Measurements from ENCODE around the gene CD248. TPM values are rescaled to one million over a fixed set of nuclear protein-coding genes. Genes with fewer than 3 reads are reported as not detected.
"Not testable (repeated sequence)": the region's sequence is repeated elsewhere in the genome, so short reads cannot be mapped to it uniquely, and the experiment has no call there.

Gene CD248
- total RNA-seq, 2 donors from 2014 or later, result 0.33 to 0.40 TPM

- H3K9me3 Mint-ChIP-seq, result peaks cover 18% of the 10 kb centered on the region
- no peak overlapping the region for H3K27ac Mint-ChIP-seq
- peaks cover 20% of the 10 kb centered on the region for H3K27me3 Mint-ChIP-seq (ENCODE audit: insufficient read depth)
- no peaks in the 10 kb centered on the region for H3K36me3 Mint-ChIP-seq (ENCODE audit: low read depth)
- Histone ChIP-seq H3K9me3 (ENCODE audit: control insufficient read depth, low read length) (no peaks in the 10 kb centered on the region), H3K4me1 (ENCODE audit: control insufficient read depth, insufficient read depth, low read length) (no peaks in the 10 kb centered on the region), H3K4me3 (ENCODE audit: low read length) (no peak overlapping the region), H3K27ac (ENCODE audit: low read depth, low read length) (no peak overlapping the region), H3K27me3 (ENCODE audit: control insufficient read depth, insufficient read depth, low read length, poor library complexity, severe bottlenecking) (no peaks in the 10 kb centered on the region), H3K9ac (ENCODE audit: extremely low read depth, low read length, poor library complexity, severe bottlenecking) (no peak overlapping the region), H3K36me3 (ENCODE audit: control insufficient read depth, insufficient read depth, low read length) (no peaks in the 10 kb centered on the region)
- H3K4me3 Mint-ChIP-seq, result no peak overlapping the region
- WGBS, 2 experiments (ENCODE audit: insufficient coverage in 1 of 2, insufficient read length in 1 of 2), result 93% methylated on average over 1 of the region's 1 CpG; no CpG with 5 or more reads in 1 of the 2 experiments
- TF ChIP-seq CTCF (conservative IDR thresholded peaks at IDR 0.05), result no peak
- no peak for DNase-seq
- peaks cover 3% of the 10 kb centered on the region for H3K4me1 Mint-ChIP-seq
Observed at GRCh38 chr11:66323684-66324083, 6.8 kb upstream of the CD248 start.

GRCh38 chr11:66322732-66323427 is 6.0 kb upstream of the CD248 start:
- DNase-seq, result no peak
- Histone ChIP-seq H3K27me3 (ENCODE audit: control insufficient read depth, insufficient read depth, low read length, poor library complexity, severe bottlenecking) (no peaks in the 10 kb centered on the region), H3K4me1 (ENCODE audit: control insufficient read depth, insufficient read depth, low read length) (no peaks in the 10 kb centered on the region), H3K27ac (ENCODE audit: low read depth, low read length) (no peak overlapping the region), H3K4me3 (ENCODE audit: low read length) (no peak overlapping the region), H3K9ac (ENCODE audit: extremely low read depth, low read length, poor library complexity, severe bottlenecking) (no peak overlapping the region), H3K9me3 (ENCODE audit: control insufficient read depth, low read length) (no peaks in the 10 kb centered on the region), H3K36me3 (ENCODE audit: control insufficient read depth, insufficient read depth, low read length) (no peaks in the 10 kb centered on the region)
- H3K4me3 Mint-ChIP-seq, result no peak overlapping the region
- H3K27me3 Mint-ChIP-seq (ENCODE audit: insufficient read depth), result peaks cover 19% of the 10 kb centered on the region
- no peaks in the 10 kb centered on the region for H3K36me3 Mint-ChIP-seq (ENCODE audit: low read depth)
- H3K27ac Mint-ChIP-seq, result no peak overlapping the region
- H3K4me1 Mint-ChIP-seq, result no peaks in the 10 kb centered on the region
- WGBS, 2 experiments (ENCODE audit: insufficient coverage in 1 of 2, insufficient read length in 1 of 2), result 89 to 93% methylated on average over 6 to 11 of the region's 11 CpGs
- no peak for TF ChIP-seq CTCF (conservative IDR thresholded peaks at IDR 0.05)
- peaks cover 19% of the 10 kb centered on the region for H3K9me3 Mint-ChIP-seq

GRCh38 chr11:66321606-66322005 is 4.8 kb upstream of the CD248 start:
- peaks cover 5% of the 10 kb centered on the region for H3K4me1 Mint-ChIP-seq
- no peak for DNase-seq
- H3K9ac ChIP-seq (ENCODE audit: extremely low read depth, low read length, poor library complexity, severe bottlenecking), result no peak overlapping the region

GRCh38 chr11:66320748-66321147 is 3.9 kb upstream of the CD248 start:
- H3K4me3 ChIP-seq (ENCODE audit: low read length); H3K27ac ChIP-seq (ENCODE audit: low read depth, low read length); H3K36me3 Mint-ChIP-seq (ENCODE audit: low read depth); H3K4me1 ChIP-seq (ENCODE audit: control insufficient read depth, insufficient read depth, low read length); DNase-seq; H3K4me3 Mint-ChIP-seq; H3K9me3 ChIP-seq (ENCODE audit: control insufficient read depth, low read length); H3K4me1 Mint-ChIP-seq; H3K27me3 ChIP-seq (ENCODE audit: control insufficient read depth, insufficient read depth, low read length, poor library complexity, severe bottlenecking); H3K9ac ChIP-seq (ENCODE audit: extremely low read depth, low read length, poor library complexity, severe bottlenecking); H3K36me3 ChIP-seq (ENCODE audit: control insufficient read depth, insufficient read depth, low read length); H3K27ac Mint-ChIP-seq: not testable (repeated sequence)
- Mint-ChIP-seq H3K9me3 (peaks cover 19% of the 10 kb centered on the region), H3K27me3 (ENCODE audit: insufficient read depth) (peaks cover 16% of the 10 kb centered on the region)
- WGBS, 2 experiments (ENCODE audit: insufficient coverage in 1 of 2, insufficient read length in 1 of 2), result 78 to 95% methylated on average over 1 to 4 of the region's 6 CpGs

More at GRCh38 chr11:66321606-66322005, 4.8 kb upstream of the CD248 start:
- no peak for TF ChIP-seq CTCF (conservative IDR thresholded peaks at IDR 0.05)
- Histone ChIP-seq H3K9me3 (ENCODE audit: control insufficient read depth, low read length) (no peaks in the 10 kb centered on the region), H3K27me3 (ENCODE audit: control insufficient read depth, insufficient read depth, low read length, poor library complexity, severe bottlenecking) (no peaks in the 10 kb centered on the region), H3K36me3 (ENCODE audit: control insufficient read depth, insufficient read depth, low read length) (no peaks in the 10 kb centered on the region), H3K4me1 (ENCODE audit: control insufficient read depth, insufficient read depth, low read length) (no peaks in the 10 kb centered on the region), H3K27ac (ENCODE audit: low read depth, low read length) (no peak overlapping the region), H3K4me3 (ENCODE audit: low read length) (no peak overlapping the region)
- Mint-ChIP-seq H3K4me3 (no peak overlapping the region), H3K36me3 (ENCODE audit: low read depth) (no peaks in the 10 kb centered on the region), H3K27ac (no peak overlapping the region), H3K9me3 (peaks cover 19% of the 10 kb centered on the region), H3K27me3 (ENCODE audit: insufficient read depth) (peaks cover 11% of the 10 kb centered on the region)
- 83 to 90% methylated on average over 4 of the region's 4 CpGs for WGBS, 2 experiments (ENCODE audit: insufficient coverage in 1 of 2, insufficient read length in 1 of 2)

- not testable (repeated sequence) for H3K36me3 Mint-ChIP-seq (ENCODE audit: low read depth); H3K27ac ChIP-seq (ENCODE audit: low read depth, low read length); H3K4me3 Mint-ChIP-seq; H3K9me3 ChIP-seq (ENCODE audit: control insufficient read depth, low read length); DNase-seq; H3K36me3 ChIP-seq (ENCODE audit: control insufficient read depth, insufficient read depth, low read length); H3K4me1 Mint-ChIP-seq; H3K4me1 ChIP-seq (ENCODE audit: control insufficient read depth, insufficient read depth, low read length); H3K27me3 ChIP-seq (ENCODE audit: control insufficient read depth, insufficient read depth, low read length, poor library complexity, severe bottlenecking); H3K4me3 ChIP-seq (ENCODE audit: low read length); H3K27ac Mint-ChIP-seq; H3K9ac ChIP-seq (ENCODE audit: extremely low read depth, low read length, poor library complexity, severe bottlenecking)
- H3K27me3 Mint-ChIP-seq (ENCODE audit: insufficient read depth), result peaks cover 19% of the 10 kb centered on the region
- peaks cover 19% of the 10 kb centered on the region for H3K9me3 Mint-ChIP-seq
- WGBS, 2 experiments (ENCODE audit: insufficient coverage in 1 of 2, insufficient read length in 1 of 2), result 100% methylated on average over 1 of the region's 2 CpGs; no CpG with 5 or more reads in 1 of the 2 experiments
Observed at GRCh38 chr11:66320289-66320688, 3.4 kb upstream of the CD248 start.

All from endodermal cell (in vitro differentiated cells).